GM19455 (cell line): ENCODE data around the gene HOATZ.

Experiments used
- ATAC-seq: cut with Tn5 transposase; IDR thresholded peaks from one replicate; pipeline ENCODE4 v1.9.1; 2021; ENCODE audit not compliant: unreplicated experiment

The HOATZ gene

GRCh38 chr11:111575740-111576139, 61.2 kb downstream of the HOATZ start:
- ATAC-seq: no peak

GRCh38 chr11:111577821-111578220, 63.2 kb downstream of the HOATZ start:
- no peak for ATAC-seq

GRCh38 chr11:111581341-111581740, 66.8 kb downstream of the HOATZ start:
- no peak for ATAC-seq

- no peak for ATAC-seq
These were observed 67.6 kb downstream of the HOATZ start for GRCh38 chr11:111582163-111582562.

- ATAC-seq: no peak
These were observed 68.3 kb downstream of the HOATZ start for GRCh38 chr11:111582881-111583280.

GRCh38 chr11:111585371-111585770, 70.8 kb downstream of the HOATZ start:
- no peak for ATAC-seq

GRCh38 chr11:111586388-111586831, 71.8 kb downstream of the HOATZ start:
- ATAC-seq: no peak
